Measurements from ENCODE around the gene UMODL1. TPM values are rescaled to one million over a fixed set of nuclear protein-coding genes. Genes with fewer than 3 reads are reported as not detected.

Gene UMODL1
- total and polyA plus RNA-seq, 2 of the 13 experiments (the other 11 are each of a cell fraction or from before 2014, with no cell fraction given): not detected

GRCh38 chr21:42061986-42062235 is 9.2 kb upstream of the UMODL1 start:
- ChIA-PET CTCF (ENCODE audit: low intra/inter-chr PET ratio, low total read pairs) (no interaction called here), POLR2A (no interaction called here)
- Histone ChIP-seq H3K4me2 (ENCODE audit: low read depth, low read length) (no peak overlapping the region), H2AFZ (ENCODE audit: low read length) (no peak overlapping the region), H3K27ac (ENCODE audit: extremely low read length, insufficient read depth, low read length) (no peak overlapping the region), H3K4me1 (ENCODE audit: insufficient read depth, low read length) (peaks cover 18% of the 10 kb centered on the region), H3K9ac (ENCODE audit: insufficient read depth, low read depth, low read length) (no peak overlapping the region), H4K20me1 (ENCODE audit: insufficient read depth, low read length) (no peaks in the 10 kb centered on the region), H3K36me3 (replicated peaks in 1 of 2; ENCODE audit: control insufficient read depth in 1 of 2, insufficient read depth in 2 of 2, low read length in 2 of 2) (no peaks in the 10 kb centered on the region), H3K4me3 (replicated peaks in 1 of 3; ENCODE audit: insufficient read depth in 1 of 3, low read depth in 2 of 3, low read length in 3 of 3) (no peak overlapping the region), H3K9me3 (ENCODE audit: low read length) (no peaks in the 10 kb centered on the region), H3K27me3 (ENCODE audit: control insufficient read depth in 1 of 2, insufficient read depth in 2 of 2, low read length in 2 of 2) (peaks cover 14 to 85% of the 10 kb centered on the region in 2 experiments), H3K79me2 (ENCODE audit: insufficient read depth, low read length) (no peaks in the 10 kb centered on the region)
- in situ Hi-C loops (cut with HindIII; ENCODE audit: extremely low pct_ligation_motif_present, low pct_unique_long_range_greater_than_20kb): no loop called here
- ATAC-seq (no peak), DNase-seq (ENCODE audit: low spot score) (no peak), FAIRE-seq (no peak)
- intact Hi-C loops (cut with micrococcal nuclease; ENCODE audit: unreplicated experiment): no loop called here
- WGBS (ENCODE audit: low lambda C conversion rate): 35% methylated on average over 6 of the region's 6 CpGs
- BruUV-seq (replicated peaks): no TSS peak
- TF ChIP-seq ZNF367 (CRISPR knock-in tag; IDR thresholded peaks at IDR 0.05; ENCODE audit: borderline replicate concordance): no peak
- no peak for TF ChIP-seq PLSCR1 (CRISPR knock-in tag; IDR thresholded peaks at IDR 0.05; ENCODE audit: borderline replicate concordance)
- no peak for TF ChIP-seq MTF1 (CRISPR knock-in tag; IDR thresholded peaks at IDR 0.05)
- no peak for TF ChIP-seq GABPA (IDR thresholded peaks at IDR 0.05; ENCODE audit: low read depth, low read length)
- TF ChIP-seq GABPA (CRISPR knock-in tag; IDR thresholded peaks at IDR 0.05; ENCODE audit: low read depth): no peak
- no peak for TF ChIP-seq ZNF766 (CRISPR knock-in tag; IDR thresholded peaks at IDR 0.05; ENCODE audit: borderline replicate concordance)
- no peak for TF ChIP-seq ZNF33A (CRISPR knock-in tag; IDR thresholded peaks at IDR 0.05; ENCODE audit: borderline replicate concordance)
- no peak for TF ChIP-seq ZKSCAN8 (CRISPR knock-in tag; IDR thresholded peaks at IDR 0.05; ENCODE audit: borderline replicate concordance)
- no peak for TF ChIP-seq ZIK1 (CRISPR knock-in tag; IDR thresholded peaks at IDR 0.05; ENCODE audit: borderline replicate concordance, low read depth)
- no peak for TF ChIP-seq CBX2 (IDR thresholded peaks at IDR 0.05; ENCODE audit: low read depth, low read length)
- no peak for TF ChIP-seq CBX2 (CRISPR knock-in tag; IDR thresholded peaks at IDR 0.05; ENCODE audit: low read depth)
- TF ChIP-seq ETV5 (CRISPR knock-in tag; IDR thresholded peaks at IDR 0.05; ENCODE audit: borderline replicate concordance): no peak
- TF ChIP-seq KIAA2018 (CRISPR knock-in tag; IDR thresholded peaks at IDR 0.05; ENCODE audit: borderline replicate concordance): no peak
- TF ChIP-seq FIP1L1 (IDR thresholded peaks at IDR 0.05; ENCODE audit: borderline replicate concordance, insufficient read depth, low read depth, low read length): no peak
- TF ChIP-seq ZNF256 (CRISPR knock-in tag; conservative IDR thresholded peaks at IDR 0.05): no peak
